Measurements from ENCODE around the gene NDUFA13.

Gene NDUFA13

DNA sequence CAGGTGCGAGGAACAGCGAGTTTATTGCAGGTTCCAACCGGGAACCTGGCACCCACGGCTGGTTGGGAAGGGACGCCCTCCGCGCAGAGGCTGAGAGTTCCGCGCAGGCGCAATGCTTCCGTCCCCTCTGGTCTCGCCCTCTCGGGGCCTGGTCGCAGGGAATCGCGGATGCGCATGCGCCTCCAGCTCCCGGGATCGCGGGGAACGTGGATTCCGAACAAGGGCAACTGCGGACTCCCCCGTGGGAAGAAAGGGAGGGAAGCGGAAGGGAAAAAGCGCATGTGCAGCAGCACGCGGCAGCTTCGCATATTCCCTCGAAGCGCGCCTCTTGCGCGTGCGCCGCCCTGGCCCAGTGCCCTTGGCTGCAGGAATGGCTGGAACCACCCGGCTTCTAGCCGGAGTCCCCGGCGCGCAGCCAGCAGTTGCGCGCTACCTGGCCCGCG, 1.8 kb upstream of the NDUFA13 start:
- H3K4me2 ChIP-seq, result no peak overlapping the region
- no peaks in the 10 kb centered on the region for H3K9me3 ChIP-seq (replicated peaks in 1 of 11)
- H4K20me1 ChIP-seq, result peaks cover 3 to 31% (median 11%) of the 10 kb centered on the region in 11 experiments; a peak in 16 of 22 replicates
- no peaks in the 10 kb centered on the region for H3K27me3 ChIP-seq
- no peak overlapping the region for H3K27ac ChIP-seq
- no peak for TF ChIP-seq Cebpa-rat (IDR thresholded peaks at IDR 0.05)
- peaks cover 25 to 35% (median 28%) of the 10 kb centered on the region in 10 experiments for H3K4me1 ChIP-seq
- peaks cover 3 to 39% (median 15%) of the 10 kb centered on the region in 11 experiments; a peak in 20 of 22 replicates for H3K36me3 ChIP-seq
- H3K4me3 ChIP-seq, result no peak overlapping the region
- H3K9ac ChIP-seq, result no peak overlapping the region

DNA sequence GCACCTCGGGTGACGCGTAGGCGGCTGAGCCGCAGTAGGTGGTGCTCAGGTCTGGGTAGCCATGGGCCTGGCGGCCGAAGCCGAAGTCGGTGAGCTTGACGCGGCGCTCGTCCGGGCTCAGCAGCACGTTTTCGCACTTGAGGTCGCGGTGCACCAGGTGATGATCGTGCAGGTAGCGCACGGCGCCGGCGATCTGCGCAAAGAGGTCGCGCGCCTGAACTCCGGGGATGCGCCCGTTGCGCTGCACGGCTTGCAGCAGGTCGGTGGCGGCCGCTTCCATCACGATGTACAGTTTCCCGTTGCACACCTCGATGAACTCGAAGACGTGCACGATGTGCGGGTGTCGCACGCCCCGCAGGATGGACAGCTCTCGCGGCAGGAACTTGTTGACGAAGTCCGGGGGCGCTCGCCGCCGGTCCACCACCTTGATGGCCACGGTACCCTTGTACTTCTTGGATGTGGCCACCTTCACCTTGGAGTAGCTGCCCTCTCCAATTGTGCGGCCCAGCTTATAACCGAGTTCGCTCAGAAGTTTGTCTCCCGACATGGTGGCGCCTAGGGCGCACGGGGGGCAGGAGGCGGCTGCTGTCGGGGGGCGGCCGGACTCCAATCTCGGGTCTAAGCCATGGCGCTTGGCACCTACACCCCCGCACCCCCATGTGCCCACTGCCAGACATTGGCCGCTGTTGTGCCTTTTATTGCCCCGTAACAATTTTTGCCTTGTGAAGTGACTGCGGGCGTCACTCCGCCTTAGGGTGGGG, 964 bp upstream of the NDUFA13 start, which contains the start of gene TSSK6:
Gene TSSK6 (minus strand): TSS at position 668 of the 761 bp plus-strand sequence. CDS start 121 bp downstream, at position 547.
- peak within 1 kb of the TSS; percentile 72 to 98 (median 88) for H3K4me3 ChIP-seq
- peaks cover 25 to 41% (median 33%) of the 10 kb centered on the region in 10 experiments for H3K4me1 ChIP-seq
- peak within 1 kb of the TSS; percentile 84 to 92 (median 90) for H3K27ac ChIP-seq
- no peaks in the 10 kb centered on the region for H3K9me3 ChIP-seq (replicated peaks in 1 of 11)
- no peaks in the 10 kb centered on the region for H3K27me3 ChIP-seq
- H3K9ac ChIP-seq, result peak within 1 kb of the TSS; percentile 84 to 94 (median 89)
- H4K20me1 ChIP-seq, result peaks cover 7 to 34% (median 16%) of the 10 kb centered on the region in 11 experiments; a peak in 16 of 22 replicates
- H3K36me3 ChIP-seq, result peaks cover 11 to 40% (median 23%) of the 10 kb centered on the region in 11 experiments
- peak within 1 kb of the TSS; percentile 87 to 99 (median 95) for H3K4me2 ChIP-seq
- no peak for TF ChIP-seq Cebpa-rat (IDR thresholded peaks at IDR 0.05)

DNA sequence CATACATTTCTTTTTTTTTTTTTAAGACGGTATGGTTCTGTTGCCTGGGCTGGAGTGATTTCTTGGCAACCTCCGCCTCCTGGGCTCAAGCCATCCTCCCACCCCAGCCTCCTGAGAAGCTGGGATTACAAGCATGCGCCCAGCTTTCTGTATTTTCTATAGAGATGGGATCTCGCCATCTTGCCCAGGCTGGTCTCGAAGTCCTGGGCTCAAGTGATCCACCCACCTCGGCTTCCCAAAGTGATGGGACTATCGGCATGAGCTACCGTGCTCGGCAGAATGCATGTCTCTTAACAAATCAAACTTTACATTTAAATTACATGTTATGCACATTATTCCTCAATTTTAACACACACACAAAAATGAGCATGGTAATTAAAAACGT, 1.2 kb downstream of the NDUFA13 start:
- no peak for TF ChIP-seq Cebpa-rat (IDR thresholded peaks at IDR 0.05)
- H3K4me1 ChIP-seq, result peaks cover 25 to 56% (median 36%) of the 10 kb centered on the region in 10 experiments
- peak overlapping the region in 10 of 11 experiments; percentile 84 to 92 (median 90); a peak in 15 of 22 replicates for H3K27ac ChIP-seq
- H3K27me3 ChIP-seq, result no peaks in the 10 kb centered on the region
- H4K20me1 ChIP-seq, result peaks cover 16 to 53% (median 33%) of the 10 kb centered on the region in 11 experiments; a peak in 16 of 22 replicates
- peak overlapping the region; percentile 84 to 94 (median 89); a peak in 21 of 22 replicates for H3K9ac ChIP-seq
- H3K4me3 ChIP-seq, result peak overlapping the region; percentile 72 to 98 (median 88)
- H3K4me2 ChIP-seq, result peak overlapping the region; percentile 78 to 99 (median 92)
- peaks cover 19 to 61% (median 42%) of the 10 kb centered on the region in 11 experiments for H3K36me3 ChIP-seq
- no peaks in the 10 kb centered on the region for H3K9me3 ChIP-seq (replicated peaks in 1 of 11)

GRCh38 chr19:19520989-19521388, 5.0 kb downstream of the NDUFA13 start:
- H3K27ac ChIP-seq, result no peak overlapping the region
- H3K4me3 ChIP-seq, result no peak overlapping the region
- peak overlapping the region in 2 of 11 experiments; percentile 37 to 43; a peak in 3 of 22 replicates for H3K4me2 ChIP-seq
- no peaks in the 10 kb centered on the region for H3K9me3 ChIP-seq (replicated peaks in 1 of 11)
- no peaks in the 10 kb centered on the region for H3K27me3 ChIP-seq
- H3K4me1 ChIP-seq, result peaks cover 54 to 85% (median 64%) of the 10 kb centered on the region in 10 experiments
- peaks cover 48 to 91% (median 71%) of the 10 kb centered on the region in 11 experiments for H4K20me1 ChIP-seq
- TF ChIP-seq Cebpa-rat (IDR thresholded peaks at IDR 0.05), result no peak
- peaks cover 33 to 83% (median 68%) of the 10 kb centered on the region in 11 experiments for H3K36me3 ChIP-seq
- no peak overlapping the region for H3K9ac ChIP-seq

DNA sequence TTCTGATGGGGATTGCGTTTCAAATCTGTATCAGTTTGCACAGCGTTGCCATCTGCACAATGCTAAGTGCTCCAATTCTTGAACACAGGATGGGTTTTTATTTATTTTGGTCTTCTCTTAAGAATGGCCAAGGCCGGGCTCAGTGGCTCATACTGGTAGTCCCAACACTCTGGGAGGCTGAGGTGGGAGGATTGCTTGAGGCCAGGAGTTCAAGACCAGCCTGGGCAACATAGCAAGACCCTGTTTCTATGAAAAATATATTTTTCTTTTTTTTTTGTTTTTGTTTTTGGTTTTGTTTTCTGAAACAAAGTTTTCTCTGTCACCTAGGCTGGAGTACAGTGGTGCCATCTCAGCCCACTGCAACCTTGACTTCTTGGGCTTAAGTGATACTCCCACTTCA, 7.2 kb downstream of the NDUFA13 start:
- Histone ChIP-seq H3K27me3 (no peaks in the 10 kb centered on the region), H3K4me3 (no peak overlapping the region), H4K20me1 (peaks cover 47 to 97% (median 79%) of the 10 kb centered on the region in 11 experiments), H3K9me3 (replicated peaks in 1 of 11) (no peaks in the 10 kb centered on the region), H3K4me1 (peaks cover 58 to 85% (median 68%) of the 10 kb centered on the region in 10 experiments), H3K4me2 (peak overlapping the region in 10 of 11 experiments; percentile 19 to 88 (median 76); a peak in 18 of 22 replicates), H3K27ac (peak overlapping the region in 4 of 11 experiments; percentile 27 to 45 (median 41); a peak in 5 of 22 replicates), H3K36me3 (peaks cover 44 to 93% (median 78%) of the 10 kb centered on the region in 11 experiments), H3K9ac (peak overlapping the region in 4 of 11 experiments; percentile 38 to 66 (median 53); a peak in 4 of 22 replicates)
- no peak for TF ChIP-seq Cebpa-rat (IDR thresholded peaks at IDR 0.05)

DNA sequence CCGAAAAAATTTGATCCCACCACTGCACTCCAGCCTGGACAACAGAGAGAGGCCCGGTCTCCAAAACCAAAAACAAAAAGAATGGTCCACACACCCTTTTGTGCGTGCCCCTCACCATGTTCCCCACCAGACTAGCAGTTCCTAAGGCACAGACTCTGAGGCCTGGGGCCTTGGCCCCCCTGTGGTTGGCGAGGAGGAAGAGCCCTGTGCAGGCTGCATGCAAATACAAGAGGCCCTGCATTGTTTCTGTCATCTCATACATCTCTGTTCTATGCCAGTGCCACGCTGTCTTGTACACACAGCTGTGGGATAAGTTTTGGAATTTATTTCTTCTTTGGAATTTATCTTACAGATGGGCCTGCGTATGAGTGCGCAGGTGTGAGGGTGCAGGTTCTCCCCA, 8.0 kb downstream of the NDUFA13 start:
- Histone ChIP-seq H3K4me3 (no peak overlapping the region), H4K20me1 (peaks cover 41 to 96% (median 76%) of the 10 kb centered on the region in 11 experiments), H3K27me3 (no peaks in the 10 kb centered on the region), H3K9ac (peak overlapping the region in 8 of 11 experiments; percentile 6 to 66 (median 49); a peak in 13 of 22 replicates), H3K27ac (peak overlapping the region in 4 of 11 experiments; percentile 27 to 45 (median 41); a peak in 5 of 22 replicates), H3K36me3 (peaks cover 47 to 93% (median 76%) of the 10 kb centered on the region in 11 experiments), H3K4me1 (peaks cover 56 to 78% (median 66%) of the 10 kb centered on the region in 10 experiments), H3K9me3 (replicated peaks in 1 of 11) (no peaks in the 10 kb centered on the region), H3K4me2 (peak overlapping the region; percentile 19 to 88 (median 76))
- TF ChIP-seq Cebpa-rat (IDR thresholded peaks at IDR 0.05), result no peak

GRCh38 chr19:19525611-19526380, 9.8 kb downstream of the NDUFA13 start:
- peak overlapping the region in 8 of 11 experiments; percentile 54 to 67 (median 62); a peak in 16 of 22 replicates for H3K27ac ChIP-seq

More at GRCh38 chr19:19525611-19526380, 9.8 kb downstream of the NDUFA13 start:
- no peak for TF ChIP-seq Cebpa-rat (IDR thresholded peaks at IDR 0.05)
- H3K9ac ChIP-seq, result peak overlapping the region; percentile 25 to 68 (median 56); a peak in 21 of 22 replicates
- peaks cover 61 to 75% (median 69%) of the 10 kb centered on the region in 10 experiments for H3K4me1 ChIP-seq
- H3K4me2 ChIP-seq, result peak overlapping the region; percentile 74 to 88 (median 80)
- no peak overlapping the region; a peak in 2 of 20 replicates for H3K4me3 ChIP-seq
- H4K20me1 ChIP-seq, result peaks cover 34 to 91% (median 64%) of the 10 kb centered on the region in 11 experiments
- H3K27me3 ChIP-seq, result no peaks in the 10 kb centered on the region
- no peaks in the 10 kb centered on the region for H3K9me3 ChIP-seq (replicated peaks in 1 of 11)
- peaks cover 30 to 85% (median 65%) of the 10 kb centered on the region in 11 experiments for H3K36me3 ChIP-seq

Data from BLaER1 treated with 17β-estradiol and CSF1 and Interleukin-3, amounts not matched to agents 10 nM and 100 nM (cell line).